GM23248 (cell line): Measurements from ENCODE around the gene CTSW. TPM values are rescaled to one million over a fixed set of nuclear protein-coding genes. Genes with fewer than 3 reads are reported as not detected.
A peak's percentile ranks its signal among the peaks of the same experiment; 100 is the strongest.

Source experiments
- DNase-seq: peaks from one replicate; pipeline ENCODE4 v3.0.0-alpha.2; 2015
- H2AFZ ChIP-seq: fragments of 200-600 bp; sonication (generic); 2 replicates; pipeline ENCODE4 v1.6.1; 2016; ENCODE audit warnings: antibody characterized with exemption
- H3F3A ChIP-seq: fragments of 200-600 bp; sonication (generic); 2 replicates; pipeline ENCODE4 v1.6.1; 2016; ENCODE audit warnings: mild to moderate bottlenecking, antibody characterized with exemption, mixed run types; ENCODE audit not compliant: insufficient read depth
- H3K27ac ChIP-seq: fragments of 200-600 bp; sonication (generic); 2 replicates; pipeline ENCODE4 v1.5.1; 2016; ENCODE audit warnings: mild to moderate bottlenecking
- H3K27me3 ChIP-seq: fragments of 200-600 bp; sonication (generic); replicated peaks from 2 replicates; pipeline ENCODE4 v1.6.1; 2016; ENCODE audit warnings: mild to moderate bottlenecking; ENCODE audit not compliant: insufficient read depth
- H3K36me3 ChIP-seq: fragments of 200-600 bp; sonication (generic); 2 replicates; pipeline ENCODE4 v1.6.1; 2016; ENCODE audit warnings: low read depth, mild to moderate bottlenecking
- H3K4me1 ChIP-seq: fragments of 200-600 bp; sonication (generic); 2 replicates; pipeline ENCODE4 v1.6.1; 2016; ENCODE audit warnings: mild to moderate bottlenecking; ENCODE audit not compliant: insufficient read depth
- H3K4me2 ChIP-seq: fragments of 200-600 bp; sonication (generic); one replicate; pipeline ENCODE4 v1.6.1; 2016; ENCODE audit warnings: mild to moderate bottlenecking; ENCODE audit not compliant: unreplicated experiment
- H3K4me3 ChIP-seq: fragments of 200-600 bp; sonication (generic); 2 replicates; pipeline ENCODE4 v1.5.1; 2016; ENCODE audit warnings: mild to moderate bottlenecking
- H3K79me2 ChIP-seq: fragments of 200-600 bp; sonication (generic); 2 replicates; pipeline ENCODE4 v1.6.1; 2016; ENCODE audit warnings: mild to moderate bottlenecking; ENCODE audit not compliant: insufficient read depth
- H3K9ac ChIP-seq: fragments of 200-600 bp; sonication (generic); 2 replicates; pipeline ENCODE4 v1.6.1; 2016; ENCODE audit warnings: mild to moderate bottlenecking
- H3K9me2 ChIP-seq: fragments of 200-600 bp; sonication (generic); 2 replicates; pipeline ENCODE4 v1.6.1; 2016; ENCODE audit warnings: mixed run types, mild to moderate bottlenecking, moderate library complexity; ENCODE audit not compliant: insufficient read depth
- H3K9me3 ChIP-seq: fragments of 200-600 bp; sonication (generic); one replicate; pipeline ENCODE4 v1.6.1; 2017; ENCODE audit warnings: low read depth
- H4K20me1 ChIP-seq: fragments of 200-600 bp; sonication (generic); 2 replicates; pipeline ENCODE4 v1.6.0; 2016; ENCODE audit not compliant: insufficient read depth
- EZH2 ChIP-seq: fragments of 200-600 bp; sonication (generic); IDR thresholded peaks from 2 replicates; pipeline ENCODE4 v1.6.1; 2018; ENCODE audit warnings: antibody characterized with exemption, mild to moderate bottlenecking; ENCODE audit not compliant: insufficient read depth, poor library complexity, severe bottlenecking
- EZH2phosphoT487 ChIP-seq: fragments of 200-600 bp; sonication (generic); IDR thresholded peaks from 2 replicates; pipeline ENCODE4 v1.6.1; 2018; ENCODE audit warnings: antibody characterized with exemption, moderate library complexity, mild to moderate bottlenecking, low read depth; ENCODE audit not compliant: insufficient read depth
- WGBS, 2 experiments: methylation state at CpG; one replicate each; pipeline ENCODE4 v1.1.6; 2015 to 2017; ENCODE audit warnings: low lambda C conversion rate in 2 of 2, low coverage in 1 of 2; ENCODE audit errors: missing lambda C conversion rate in 2 of 2; 5-methylcytosine and 5-hydroxymethylcytosine counted together
- in situ Hi-C: fragments of 300-500 bp; cut with MboI; formaldehyde crosslinking; loops from 2 replicates; pipeline ENCODE4 v1.15.0; 2020
- polyA plus RNA-seq: library from polyadenylated mRNA; unstranded; fragments of >200 nt; fragmentation: Nextera tagmentation; extraction: Ambion mirVana; gene quantifications from 2 replicates; pipeline ENCODE4 v1.2.1, GENCODE V29; 2016
- total RNA-seq: library from RNA; depleted of rRNA; stranded (reverse); fragments of >200 nt; shearing (Covaris generic); gene quantifications from 2 replicates; pipeline ENCODE4 v1.2.3, GENCODE V29; 2014

The CTSW gene
- total and polyA plus RNA-seq, 2 experiments from 2014 or later: 0.23 to 1.1 TPM

DNA sequence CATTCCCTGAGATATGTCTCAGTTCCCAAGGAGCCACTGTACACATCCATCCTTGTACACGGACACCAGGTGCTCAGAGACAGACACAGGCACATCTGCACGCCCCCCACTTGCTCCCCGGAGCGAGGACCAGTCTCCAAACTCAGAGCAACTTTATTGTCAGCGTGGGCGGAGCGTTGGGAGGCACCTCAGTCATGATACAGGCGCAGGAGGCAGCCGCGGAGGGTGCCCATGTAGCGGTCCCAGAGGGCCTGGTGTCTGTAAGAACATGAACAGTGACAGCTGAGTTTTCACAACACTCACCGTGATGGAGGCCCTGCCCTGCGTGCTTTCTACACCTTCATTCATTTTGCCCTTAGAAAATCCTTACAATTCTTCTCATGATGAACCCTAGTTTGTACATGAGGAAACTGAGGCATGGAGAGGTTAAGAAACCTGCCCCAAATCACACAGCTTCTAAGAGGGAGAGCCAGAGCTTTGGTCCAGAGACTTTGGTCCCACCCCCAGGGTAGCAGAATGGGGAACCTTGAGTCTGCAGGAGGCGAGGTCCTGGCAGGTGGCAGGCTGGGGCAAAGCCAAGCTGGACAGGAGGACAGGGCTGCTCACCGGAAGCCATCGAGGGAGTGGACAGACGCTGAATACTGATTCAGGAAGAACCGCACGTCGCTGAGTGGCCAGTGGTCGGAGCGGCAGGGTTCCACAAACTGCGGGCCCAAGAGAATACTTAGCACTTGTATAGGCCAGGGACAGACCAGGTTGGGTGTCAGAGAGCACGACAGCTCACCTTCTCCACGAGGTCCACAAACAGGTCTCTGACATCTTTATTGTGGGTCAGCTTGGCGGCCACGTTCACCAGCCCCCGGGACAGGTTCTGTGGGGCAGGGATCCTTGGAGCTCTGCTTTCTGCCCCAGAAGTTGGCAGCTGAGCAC lies 4.4 kb downstream of the CTSW start:
- no peak overlapping the region for H3K9ac ChIP-seq
- peaks cover 14% of the 10 kb centered on the region; the same call in 1 of the 2 replicates for H3K36me3 ChIP-seq
- H3K9me3 ChIP-seq: no peaks in the 10 kb centered on the region
- no peak overlapping the region for H3K4me3 ChIP-seq
- peaks cover 12% of the 10 kb centered on the region for H3K4me1 ChIP-seq
- no peaks in the 10 kb centered on the region for H3K9me2 ChIP-seq
- no peaks in the 10 kb centered on the region for H3K27me3 ChIP-seq
- no peaks in the 10 kb centered on the region for H4K20me1 ChIP-seq
- WGBS, 2 experiments: 80% methylated on average over 28 of the region's 28 CpGs
- H3K79me2 ChIP-seq: peaks cover 48% of the 10 kb centered on the region
- TF ChIP-seq EZH2phosphoT487: no peak
- TF ChIP-seq EZH2: no peak
- in situ Hi-C loops: loop anchor here (10.0 kb wide), 1 partner anchor 101 kb away; no protein-coding TSS in a partner anchor
- H2AFZ ChIP-seq: no peak overlapping the region
- DNase-seq: no peak
- H3K4me2 ChIP-seq: no peak overlapping the region
- peaks cover 26% of the 10 kb centered on the region for H3F3A ChIP-seq
- no peak overlapping the region for H3K27ac ChIP-seq

- Histone ChIP-seq H3K4me1 (peaks cover 18% of the 10 kb centered on the region), H3K27ac (no peak overlapping the region), H3K36me3 (peaks cover 14% of the 10 kb centered on the region; the same call in 1 of the 2 replicates), H3K9me3 (no peaks in the 10 kb centered on the region), H2AFZ (no peak overlapping the region), H3K27me3 (no peaks in the 10 kb centered on the region), H3K79me2 (peaks cover 48% of the 10 kb centered on the region), H3F3A (peaks cover 33% of the 10 kb centered on the region), H3K9ac (no peak overlapping the region), H3K9me2 (no peaks in the 10 kb centered on the region), H4K20me1 (no peaks in the 10 kb centered on the region), H3K4me3 (no peak overlapping the region), H3K4me2 (no peak overlapping the region)
- TF ChIP-seq EZH2: no peak
- no peak for TF ChIP-seq EZH2phosphoT487
- in situ Hi-C loops: loop anchor here (10.0 kb wide), 1 partner anchor 100 kb away; no protein-coding TSS in a partner anchor
- peak; percentile 75 for DNase-seq
- 18 to 23% methylated on average over 9 of the region's 9 CpGs for WGBS, 2 experiments
Observed at GRCh38 chr11:65884716-65885092, 5.1 kb downstream of the CTSW start.

DNA sequence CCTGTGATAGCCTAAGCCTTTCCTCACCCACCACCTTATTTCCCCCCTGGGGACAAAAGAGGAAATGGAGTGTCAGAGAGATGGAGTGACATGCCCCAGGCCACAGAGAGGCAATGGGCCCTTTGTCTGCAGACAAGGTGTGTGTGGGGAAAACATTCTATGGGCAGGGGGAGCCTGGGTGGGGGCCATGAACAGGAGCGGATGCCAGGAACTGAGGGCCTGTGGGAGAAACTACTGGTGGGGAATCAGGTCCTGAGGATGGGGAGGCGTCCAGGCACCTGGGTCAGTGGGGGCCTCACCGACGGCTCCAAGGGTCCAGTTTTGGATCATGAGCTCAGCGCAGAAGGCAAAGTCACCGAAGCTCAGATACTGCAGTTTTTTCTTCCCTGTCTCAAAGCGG lies 5.6 kb downstream of the CTSW start:
- WGBS, 2 experiments: 95% methylated on average over 7 of the region's 7 CpGs
- Histone ChIP-seq H3K4me1 (peaks cover 23% of the 10 kb centered on the region), H3K36me3 (peaks cover 14% of the 10 kb centered on the region; the same call in 1 of the 2 replicates), H3K27ac (no peak overlapping the region), H3K9ac (no peak overlapping the region), H3K9me3 (no peaks in the 10 kb centered on the region), H4K20me1 (no peaks in the 10 kb centered on the region), H3K79me2 (peaks cover 48% of the 10 kb centered on the region), H2AFZ (no peak overlapping the region), H3K4me3 (no peak overlapping the region), H3F3A (peaks cover 38% of the 10 kb centered on the region), H3K27me3 (no peaks in the 10 kb centered on the region), H3K4me2 (no peak overlapping the region), H3K9me2 (no peaks in the 10 kb centered on the region)
- TF ChIP-seq EZH2 (no peak), EZH2phosphoT487 (no peak)
- in situ Hi-C loops: loop anchor here (10.0 kb wide), 1 partner anchor 100 kb away; no protein-coding TSS in a partner anchor
- DNase-seq: no peak

- in situ Hi-C loops: loop anchor here (10.0 kb wide), 1 partner anchor 99 kb away; no protein-coding TSS in a partner anchor
- peaks cover 38% of the 10 kb centered on the region for H3F3A ChIP-seq
- H3K4me2 ChIP-seq: peak overlapping the region; percentile 74
- WGBS, 2 experiments: 79 to 82% methylated on average over 12 of the region's 12 CpGs
- H3K79me2 ChIP-seq: peaks cover 48% of the 10 kb centered on the region
- no peak overlapping the region for H3K4me3 ChIP-seq
- H3K9ac ChIP-seq: peak overlapping the region; percentile 99; the same call in 1 of the 2 replicates
- H3K36me3 ChIP-seq: peaks cover 14% of the 10 kb centered on the region; the same call in 1 of the 2 replicates
- peaks cover 23% of the 10 kb centered on the region for H3K4me1 ChIP-seq
- H4K20me1 ChIP-seq: no peaks in the 10 kb centered on the region
- TF ChIP-seq EZH2 (no peak), EZH2phosphoT487 (no peak)
- no peaks in the 10 kb centered on the region for H3K9me3 ChIP-seq
- DNase-seq: no peak
- H3K9me2 ChIP-seq: no peaks in the 10 kb centered on the region
- no peaks in the 10 kb centered on the region for H3K27me3 ChIP-seq
- H3K27ac ChIP-seq: no peak overlapping the region
- H2AFZ ChIP-seq: no peak overlapping the region
Observed at GRCh38 chr11:65885808-65886536, 6.3 kb downstream of the CTSW start.
